ENCODE data around the gene SGCE.

GRCh38 chr7:94565247-94565894 is 90.6 kb downstream of the SGCE start:
- TF ChIP-seq CTCF (conservative IDR thresholded peaks at IDR 0.05; ENCODE audit: low read length) (no peak), EZH2phosphoT487 (IDR thresholded peaks at IDR 0.05; ENCODE audit: borderline replicate concordance, low read depth, low read length) (no peak)
